SH-SY5Y (cell line): ENCODE data around the gene PLPP4.

Experiments used
- GATA2 ChIP-seq: IDR thresholded peaks from 2 replicates; pipeline ENCODE4 v1.6.1; 2011; ENCODE audit warnings: mild to moderate bottlenecking, low read depth, low read length
- GATA3 ChIP-seq: IDR thresholded peaks from 2 replicates; pipeline ENCODE4 v1.6.1; 2011; ENCODE audit warnings: low read depth, mild to moderate bottlenecking, low read length, moderate library complexity

DNA sequence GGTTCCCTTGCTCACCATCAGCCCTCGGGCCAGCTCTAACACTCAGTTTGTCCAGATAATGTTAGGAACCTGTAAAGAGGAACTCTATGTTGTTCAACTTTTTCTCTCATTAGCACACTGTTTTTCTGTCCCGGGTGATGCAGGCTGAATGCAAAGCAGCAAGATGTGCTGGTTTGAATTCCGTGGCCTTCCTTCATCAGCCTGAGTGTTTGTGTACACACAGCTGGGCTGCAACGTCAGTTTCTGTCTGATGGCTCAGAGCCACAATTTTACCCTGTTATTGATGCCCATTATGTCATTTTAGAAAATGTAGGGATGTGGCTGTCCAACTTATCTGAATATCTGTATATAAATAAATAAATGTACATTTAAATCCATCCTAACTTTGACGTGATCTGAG is 152.0 kb downstream of the PLPP4 start:
- no peak for TF ChIP-seq GATA2
- no peak for TF ChIP-seq GATA3
